Measurements from ENCODE around the gene PRSS35.

DNA sequence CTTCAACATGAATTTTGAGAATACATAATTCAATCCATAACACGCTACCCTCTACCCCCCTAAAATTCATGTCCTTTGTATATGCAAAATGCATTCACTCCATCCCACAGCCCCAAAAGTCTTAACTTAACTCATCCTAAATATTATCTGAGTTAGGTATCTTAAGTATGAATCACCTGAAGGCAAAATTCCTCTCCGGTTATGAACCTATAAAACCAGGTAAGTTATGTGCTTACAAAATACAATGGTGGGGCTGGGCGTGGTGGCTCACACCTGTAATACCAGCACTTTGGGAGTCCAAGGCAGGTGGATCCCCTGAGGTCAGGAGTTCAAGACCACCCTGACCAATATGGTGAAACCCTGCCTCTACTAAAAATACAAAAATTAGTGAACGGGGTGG lies 23.5 kb upstream of the PRSS35 start:
- no peak for TF ChIP-seq EZH2phosphoT487 (IDR thresholded peaks at IDR 0.05; ENCODE audit: low read depth, severe bottlenecking, unreplicated experiment)
- TF ChIP-seq CTCF (IDR thresholded peaks at IDR 0.05; ENCODE audit: poor library complexity): no peak
